Activated T-helper 2 cell treated with anti-CD3 and anti-CD28 coated beads, Interferon-gamma antibody, Interleukin-2, Interleukin-4, amounts not matched to agents 10 μg/mL and 5 μg/mL and 100 μg/mL, durations not matched to agents 14 hours and 24 hours and 36 hours (primary cell): Measurements from ENCODE around the gene ABCE1. TPM values are rescaled to one million over a fixed set of nuclear protein-coding genes. Genes with fewer than 3 reads are reported as not detected.

ENCODE experiments used
- DNase-seq: peaks from one replicate; pipeline ENCODE4 v3.0.0; 2021; ENCODE audit warnings: low spot score
- H3K27ac Mint-ChIP-seq: one replicate; pipeline ENCODE4 v1.8.0; 2021; ENCODE audit warnings: mixed read lengths
- H3K27me3 Mint-ChIP-seq: one replicate; pipeline ENCODE4 v1.8.0; 2021; ENCODE audit warnings: low read depth, mixed read lengths
- H3K36me3 Mint-ChIP-seq: one replicate; pipeline ENCODE4 v1.8.0; 2021; ENCODE audit warnings: low read depth, mixed read lengths
- H3K4me1 Mint-ChIP-seq: one replicate; pipeline ENCODE4 v1.8.0; 2021; ENCODE audit warnings: low read depth, mixed read lengths
- H3K4me3 Mint-ChIP-seq: one replicate; pipeline ENCODE4 v1.8.0; 2021; ENCODE audit warnings: low read depth, mild to moderate bottlenecking, moderate library complexity, mixed read lengths
- H3K9me3 Mint-ChIP-seq: one replicate; pipeline ENCODE4 v1.8.0; 2021; ENCODE audit warnings: mixed read lengths
- intact Hi-C: fragments of 100-400 bp; cut with micrococcal nuclease; formaldehyde crosslinking; loops from one replicate; pipeline ENCODE4 v1.15.1; 2023
- total RNA-seq: library from RNA; stranded (reverse); gene quantifications from 2 replicates; pipeline ENCODE4 v1.2.3, GENCODE V29; 2022

The ABCE1 gene
- total RNA-seq, 1 donor from 2014 or later: 162 TPM

DNA sequence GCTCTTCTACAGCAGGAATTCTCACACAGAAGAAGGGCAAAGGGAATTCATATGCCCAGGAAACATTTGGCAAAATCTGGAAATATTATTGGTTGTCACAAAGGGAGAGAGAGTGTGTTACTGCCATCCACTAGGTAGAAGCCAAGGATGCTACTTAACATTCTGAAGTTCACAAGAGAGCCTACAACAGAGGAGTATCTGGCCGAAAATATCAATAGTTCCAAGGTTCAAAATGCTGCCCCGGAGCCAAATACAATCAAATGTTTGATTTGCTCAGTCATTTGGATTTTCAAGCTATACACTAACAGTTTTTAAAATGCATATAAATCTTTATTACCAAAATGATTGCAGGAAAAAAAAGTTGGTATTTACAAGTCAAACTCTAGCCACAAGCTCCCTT, 63.4 kb downstream of the ABCE1 start:
- no peak overlapping the region for H3K27ac Mint-ChIP-seq
- peaks cover 59% of the 10 kb centered on the region for H3K36me3 Mint-ChIP-seq
- no peaks in the 10 kb centered on the region for H3K9me3 Mint-ChIP-seq
- no peak for DNase-seq
- H3K27me3 Mint-ChIP-seq: no peaks in the 10 kb centered on the region
- intact Hi-C loops: no loop called here
- no peak overlapping the region for H3K4me3 Mint-ChIP-seq
- H3K4me1 Mint-ChIP-seq: peaks cover 14% of the 10 kb centered on the region

GRCh38 chr4:145167887-145168286, 69.8 kb downstream of the ABCE1 start:
- no peak for DNase-seq
- no peak overlapping the region for H3K4me3 Mint-ChIP-seq
- intact Hi-C loops: no loop called here
- peaks cover 26% of the 10 kb centered on the region for H3K4me1 Mint-ChIP-seq
- no peaks in the 10 kb centered on the region for H3K9me3 Mint-ChIP-seq
- no peaks in the 10 kb centered on the region for H3K27me3 Mint-ChIP-seq
- no peak overlapping the region for H3K27ac Mint-ChIP-seq
- H3K36me3 Mint-ChIP-seq: peaks cover 66% of the 10 kb centered on the region

DNA sequence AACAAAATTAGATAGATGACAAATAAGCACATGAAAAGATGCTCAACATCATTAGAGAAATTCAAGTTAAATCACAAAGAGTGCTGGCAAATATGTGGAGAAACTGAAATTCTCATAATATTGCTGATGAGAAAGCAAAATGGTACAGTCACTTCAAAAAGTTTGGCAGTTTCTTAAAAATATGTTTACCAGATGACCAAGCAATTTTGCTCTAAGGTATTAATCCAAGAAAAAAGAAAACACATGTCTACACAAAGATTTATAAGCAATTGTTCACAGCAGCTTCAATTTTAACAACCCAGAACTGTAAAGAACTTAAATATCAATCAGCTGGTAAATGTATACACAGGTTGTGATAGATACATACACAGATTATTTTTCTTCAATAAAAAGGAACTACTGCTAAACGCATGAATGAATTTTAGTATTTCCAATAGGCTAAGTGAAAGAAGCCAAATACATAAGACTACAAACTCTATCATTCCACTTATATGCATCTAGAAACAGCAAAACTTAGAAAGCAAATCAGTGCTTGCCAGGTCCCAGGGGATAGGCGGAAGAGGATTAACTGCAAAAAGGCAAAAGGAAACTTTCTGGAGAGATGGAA, 70.6 kb downstream of the ABCE1 start:
- intact Hi-C loops: no loop called here
- peaks cover 28% of the 10 kb centered on the region for H3K4me1 Mint-ChIP-seq
- H3K9me3 Mint-ChIP-seq: no peaks in the 10 kb centered on the region
- H3K36me3 Mint-ChIP-seq: peaks cover 70% of the 10 kb centered on the region
- no peak for DNase-seq
- H3K27me3 Mint-ChIP-seq: no peaks in the 10 kb centered on the region
- peak overlapping the region; percentile 4 for H3K27ac Mint-ChIP-seq
- H3K4me3 Mint-ChIP-seq: no peak overlapping the region

DNA sequence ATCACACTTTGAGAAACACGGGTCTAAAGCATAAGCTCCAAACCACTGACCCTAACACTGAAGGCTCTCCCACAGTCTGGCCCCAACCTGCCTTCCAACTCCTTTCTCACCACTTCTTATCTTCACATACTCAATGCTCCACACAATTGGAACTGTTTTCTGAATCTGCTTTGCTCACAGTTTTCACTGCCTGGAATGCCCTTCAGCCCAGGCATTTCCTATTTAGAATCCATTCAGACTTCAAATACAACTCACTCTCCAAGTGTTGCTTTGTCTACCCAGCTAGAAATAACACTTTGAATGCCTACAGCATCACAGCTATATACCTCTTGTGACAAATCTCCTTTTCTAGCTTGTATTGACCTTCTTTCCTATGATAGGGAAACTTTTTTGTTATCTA, 72.1 kb downstream of the ABCE1 start:
- Mint-ChIP-seq H3K27ac (peak overlapping the region; percentile 74), H3K4me1 (peaks cover 40% of the 10 kb centered on the region), H3K4me3 (no peak overlapping the region), H3K36me3 (peaks cover 80% of the 10 kb centered on the region), H3K27me3 (no peaks in the 10 kb centered on the region), H3K9me3 (no peaks in the 10 kb centered on the region)
- intact Hi-C loops: no loop called here
- no peak for DNase-seq

- intact Hi-C loops: no loop called here
- Mint-ChIP-seq H3K4me3 (no peak overlapping the region), H3K36me3 (peaks cover 72% of the 10 kb centered on the region), H3K4me1 (peaks cover 39% of the 10 kb centered on the region), H3K9me3 (no peaks in the 10 kb centered on the region), H3K27me3 (no peaks in the 10 kb centered on the region), H3K27ac (no peak overlapping the region)
- DNase-seq: no peak
Observed at GRCh38 chr4:145171911-145172310, 73.8 kb downstream of the ABCE1 start.

- peak overlapping the region; percentile 96 for H3K4me3 Mint-ChIP-seq
- intact Hi-C loops: no loop called here
- peaks cover 32% of the 10 kb centered on the region for H3K4me1 Mint-ChIP-seq
- DNase-seq: no peak
- H3K27ac Mint-ChIP-seq: peak overlapping the region; percentile 94
- no peaks in the 10 kb centered on the region for H3K27me3 Mint-ChIP-seq
- H3K9me3 Mint-ChIP-seq: no peaks in the 10 kb centered on the region
- peaks cover 50% of the 10 kb centered on the region for H3K36me3 Mint-ChIP-seq
Observed at GRCh38 chr4:145176641-145177432, 78.7 kb downstream of the ABCE1 start.

GRCh38 chr4:145177511-145177905, 79.4 kb downstream of the ABCE1 start:
- intact Hi-C loops: no loop called here
- peaks cover 44% of the 10 kb centered on the region for H3K36me3 Mint-ChIP-seq
- H3K9me3 Mint-ChIP-seq: no peaks in the 10 kb centered on the region
- peaks cover 34% of the 10 kb centered on the region for H3K4me1 Mint-ChIP-seq
- H3K27me3 Mint-ChIP-seq: no peaks in the 10 kb centered on the region
- peak overlapping the region; percentile 94 for H3K27ac Mint-ChIP-seq
- no peak for DNase-seq
- H3K4me3 Mint-ChIP-seq: peak overlapping the region; percentile 96

GRCh38 chr4:145177906-145178538, 79.9 kb downstream of the ABCE1 start:
- no peaks in the 10 kb centered on the region for H3K27me3 Mint-ChIP-seq
- H3K36me3 Mint-ChIP-seq: peaks cover 39% of the 10 kb centered on the region
- H3K9me3 Mint-ChIP-seq: no peaks in the 10 kb centered on the region
- H3K4me1 Mint-ChIP-seq: peaks cover 32% of the 10 kb centered on the region
- intact Hi-C loops: loop anchor here (1.0 to 2.0 kb wide), 4 partner anchors 23 to 761 kb away; partner anchors contain the start of gene ZNF827
- H3K27ac Mint-ChIP-seq: peak overlapping the region; percentile 94
- no peak for DNase-seq
- H3K4me3 Mint-ChIP-seq: peak overlapping the region; percentile 96

DNA sequence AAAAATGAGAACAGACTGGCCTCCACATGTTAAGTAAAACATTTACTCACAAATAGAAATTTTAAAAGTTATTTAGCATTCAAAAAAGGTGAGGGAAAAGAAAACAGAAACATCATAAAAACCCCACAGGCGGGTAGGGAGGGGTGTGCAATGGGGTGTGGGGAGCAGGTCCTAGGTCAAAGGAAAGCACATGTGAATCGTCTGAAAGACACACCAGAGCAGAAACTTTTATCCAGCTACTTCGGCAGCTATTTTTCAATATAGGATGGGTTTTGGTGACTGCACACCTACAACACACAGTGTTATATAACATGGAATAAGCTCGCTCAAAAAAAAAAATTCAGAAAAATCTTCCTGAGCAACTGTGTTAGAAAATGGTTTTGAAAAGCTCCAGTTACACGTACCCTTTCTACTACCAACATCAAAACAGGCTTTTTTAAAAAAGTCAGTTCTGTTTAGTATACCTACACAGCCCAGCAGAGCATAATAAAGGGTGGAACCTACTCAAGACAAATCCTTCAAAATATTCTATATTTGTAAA, 80.7 kb downstream of the ABCE1 start:
- Mint-ChIP-seq H3K36me3 (peaks cover 33% of the 10 kb centered on the region), H3K27ac (peak overlapping the region; percentile 94), H3K4me1 (peaks cover 29% of the 10 kb centered on the region), H3K9me3 (no peaks in the 10 kb centered on the region), H3K27me3 (no peaks in the 10 kb centered on the region), H3K4me3 (peak overlapping the region; percentile 96)
- no peak for DNase-seq
- intact Hi-C loops: loop anchor here (1.0 to 2.0 kb wide), 4 partner anchors 24 to 760 kb away; partner anchors contain the start of gene ZNF827

Other genes starting within 250 kb of the ABCE1 start
- gene ANAPC10, start 115 bp upstream of the ABCE1 start, total RNA-seq: 28.0 and 29.4 TPM in 2 replicates
- gene OTUD4, start 82.3 kb downstream of the ABCE1 start, total RNA-seq: 71.7 and 80.4 TPM in 2 replicates